Liver (tissue), 3 donors: Measurements from ENCODE around the gene RBM5.

Source experiments
- FOXA1 ChIP-seq: IDR thresholded peaks from 2 replicates; pipeline ENCODE4 v1.6.1; 2016; ENCODE audit warnings: antibody characterized with exemption
- GABPA ChIP-seq, 2 donors: IDR thresholded peaks in 1 of 2; conservative IDR thresholded peaks in 1 of 2; 2 replicates each; pipeline ENCODE4 v1.6.1; 2016; ENCODE audit warnings: antibody characterized with exemption in 2 of 2, mild to moderate bottlenecking in 1 of 2, moderate library complexity in 1 of 2
- JUND ChIP-seq, 2 donors: IDR thresholded peaks; 2 replicates each; pipeline ENCODE4 v1.6.1; 2016; ENCODE audit warnings: antibody characterized with exemption in 2 of 2
- RXRA ChIP-seq, 2 donors: IDR thresholded peaks; 2 replicates each; pipeline ENCODE4 v1.6.1; 2017 to 2018; ENCODE audit warnings: antibody characterized with exemption in 2 of 2, mild to moderate bottlenecking in 1 of 2
- TAF1 ChIP-seq: conservative IDR thresholded peaks from 2 replicates; pipeline ENCODE4 v1.6.1; 2016; ENCODE audit warnings: antibody characterized with exemption, mild to moderate bottlenecking
- TF ChIP-seq, protein P1 (sequence below): fragments of 150-350 bp; IDR thresholded peaks from 2 replicates; pipeline ENCODE4 v1.5.1; 2017; ENCODE audit warnings: improper control_type of control experiment, low read depth, low read length; ENCODE audit not compliant: missing input control
- TF ChIP-seq, protein P2 (sequence below): IDR thresholded peaks from 2 replicates; pipeline ENCODE4 v1.6.1; 2016; ENCODE audit warnings: antibody characterized with exemption, mild to moderate bottlenecking
- donor health status: healthy.
- donor health status: healthy.

DNA sequence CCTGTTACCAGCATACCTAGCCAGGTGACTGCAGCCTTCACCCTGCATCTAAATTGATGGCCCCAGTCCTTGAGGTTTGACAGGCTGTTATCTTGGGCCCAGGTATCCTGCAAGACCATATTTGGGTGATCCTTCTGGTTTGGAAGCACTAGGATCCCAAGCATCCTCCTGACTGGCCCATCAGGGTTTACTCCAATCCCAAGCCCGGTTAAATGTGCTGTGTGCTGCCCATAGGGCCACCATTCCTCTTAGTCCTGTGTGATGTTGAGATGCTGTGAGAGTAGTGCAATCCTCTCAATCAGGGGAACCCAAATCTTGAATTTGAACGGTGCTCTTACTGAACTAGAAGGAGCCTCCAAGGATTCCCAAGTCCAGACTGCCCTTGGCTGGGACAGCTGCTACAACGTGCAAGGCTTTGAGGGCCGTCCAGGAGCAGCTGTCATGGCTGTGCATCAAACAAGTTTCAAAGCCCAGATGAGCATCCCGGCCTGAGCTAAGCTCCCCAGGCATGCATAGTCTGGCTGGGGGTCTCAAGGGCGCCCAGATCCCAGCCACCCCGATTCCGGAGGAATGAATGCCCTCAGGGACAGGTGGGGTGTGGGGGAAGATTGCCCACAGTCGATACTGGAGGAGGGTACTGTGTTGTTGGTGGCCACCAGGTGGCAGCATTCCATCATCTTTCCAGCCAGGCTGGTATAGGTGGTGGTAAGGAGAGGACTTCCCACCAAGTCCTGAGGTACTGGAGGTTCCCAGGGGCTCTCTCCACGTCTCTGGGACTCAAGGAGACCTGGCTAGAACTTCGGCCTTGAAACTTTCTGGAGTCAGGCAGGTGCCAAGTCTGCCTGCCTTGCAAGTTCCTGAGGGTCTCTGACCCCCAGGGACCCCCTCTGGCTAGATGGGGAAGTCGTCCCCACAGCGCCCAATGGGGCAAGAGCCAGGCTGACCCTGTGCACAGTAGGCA, 32.6 kb downstream of the RBM5 start:
- TF ChIP-seq, protein P1, sequence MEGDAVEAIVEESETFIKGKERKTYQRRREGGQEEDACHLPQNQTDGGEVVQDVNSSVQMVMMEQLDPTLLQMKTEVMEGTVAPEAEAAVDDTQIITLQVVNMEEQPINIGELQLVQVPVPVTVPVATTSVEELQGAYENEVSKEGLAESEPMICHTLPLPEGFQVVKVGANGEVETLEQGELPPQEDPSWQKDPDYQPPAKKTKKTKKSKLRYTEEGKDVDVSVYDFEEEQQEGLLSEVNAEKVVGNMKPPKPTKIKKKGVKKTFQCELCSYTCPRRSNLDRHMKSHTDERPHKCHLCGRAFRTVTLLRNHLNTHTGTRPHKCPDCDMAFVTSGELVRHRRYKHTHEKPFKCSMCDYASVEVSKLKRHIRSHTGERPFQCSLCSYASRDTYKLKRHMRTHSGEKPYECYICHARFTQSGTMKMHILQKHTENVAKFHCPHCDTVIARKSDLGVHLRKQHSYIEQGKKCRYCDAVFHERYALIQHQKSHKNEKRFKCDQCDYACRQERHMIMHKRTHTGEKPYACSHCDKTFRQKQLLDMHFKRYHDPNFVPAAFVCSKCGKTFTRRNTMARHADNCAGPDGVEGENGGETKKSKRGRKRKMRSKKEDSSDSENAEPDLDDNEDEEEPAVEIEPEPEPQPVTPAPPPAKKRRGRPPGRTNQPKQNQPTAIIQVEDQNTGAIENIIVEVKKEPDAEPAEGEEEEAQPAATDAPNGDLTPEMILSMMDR, result peak; percentile 76
- no peak for TF ChIP-seq JUND (IDR thresholded peaks at IDR 0.05)
- no peak for TF ChIP-seq RXRA (IDR thresholded peaks at IDR 0.05)
- TF ChIP-seq GABPA (IDR thresholded peaks at IDR 0.05 in 1 of 2, conservative IDR thresholded peaks at IDR 0.05 in 1 of 2), result no peak
- TF ChIP-seq, protein P2, sequence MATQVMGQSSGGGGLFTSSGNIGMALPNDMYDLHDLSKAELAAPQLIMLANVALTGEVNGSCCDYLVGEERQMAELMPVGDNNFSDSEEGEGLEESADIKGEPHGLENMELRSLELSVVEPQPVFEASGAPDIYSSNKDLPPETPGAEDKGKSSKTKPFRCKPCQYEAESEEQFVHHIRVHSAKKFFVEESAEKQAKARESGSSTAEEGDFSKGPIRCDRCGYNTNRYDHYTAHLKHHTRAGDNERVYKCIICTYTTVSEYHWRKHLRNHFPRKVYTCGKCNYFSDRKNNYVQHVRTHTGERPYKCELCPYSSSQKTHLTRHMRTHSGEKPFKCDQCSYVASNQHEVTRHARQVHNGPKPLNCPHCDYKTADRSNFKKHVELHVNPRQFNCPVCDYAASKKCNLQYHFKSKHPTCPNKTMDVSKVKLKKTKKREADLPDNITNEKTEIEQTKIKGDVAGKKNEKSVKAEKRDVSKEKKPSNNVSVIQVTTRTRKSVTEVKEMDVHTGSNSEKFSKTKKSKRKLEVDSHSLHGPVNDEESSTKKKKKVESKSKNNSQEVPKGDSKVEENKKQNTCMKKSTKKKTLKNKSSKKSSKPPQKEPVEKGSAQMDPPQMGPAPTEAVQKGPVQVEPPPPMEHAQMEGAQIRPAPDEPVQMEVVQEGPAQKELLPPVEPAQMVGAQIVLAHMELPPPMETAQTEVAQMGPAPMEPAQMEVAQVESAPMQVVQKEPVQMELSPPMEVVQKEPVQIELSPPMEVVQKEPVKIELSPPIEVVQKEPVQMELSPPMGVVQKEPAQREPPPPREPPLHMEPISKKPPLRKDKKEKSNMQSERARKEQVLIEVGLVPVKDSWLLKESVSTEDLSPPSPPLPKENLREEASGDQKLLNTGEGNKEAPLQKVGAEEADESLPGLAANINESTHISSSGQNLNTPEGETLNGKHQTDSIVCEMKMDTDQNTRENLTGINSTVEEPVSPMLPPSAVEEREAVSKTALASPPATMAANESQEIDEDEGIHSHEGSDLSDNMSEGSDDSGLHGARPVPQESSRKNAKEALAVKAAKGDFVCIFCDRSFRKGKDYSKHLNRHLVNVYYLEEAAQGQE, result no peak
- TF ChIP-seq FOXA1, result no peak
- TF ChIP-seq TAF1, result no peak
